ENCODE results near the gene ELOVL1. TPM values are rescaled to one million over a fixed set of nuclear protein-coding genes. Genes with fewer than 3 reads are reported as not detected.

ELOVL1 gene
- total RNA-seq, 1 donor from 2014 or later = 100 TPM

- no peak for DNase-seq (ENCODE audit: low read depth)
- H3K4me3 ChIP-seq (ENCODE audit: low read depth, low read length) = no peak overlapping the region
- no peak for TF ChIP-seq CTCF (conservative IDR thresholded peaks at IDR 0.05; ENCODE audit: low read depth, low read length)
Observed at GRCh38 chr1:43319766-43320165, 48.0 kb downstream of the ELOVL1 start.

GRCh38 chr1:43319288-43319687 lies 48.5 kb downstream of the ELOVL1 start:
- H3K4me3 ChIP-seq (ENCODE audit: low read depth, low read length) = no peak overlapping the region
- no peak for TF ChIP-seq CTCF (conservative IDR thresholded peaks at IDR 0.05; ENCODE audit: low read depth, low read length)
- no peak for DNase-seq (ENCODE audit: low read depth)

- no peak for DNase-seq (ENCODE audit: low read depth)
- no peak for TF ChIP-seq CTCF (conservative IDR thresholded peaks at IDR 0.05; ENCODE audit: low read depth, low read length)
- H3K4me3 ChIP-seq (ENCODE audit: low read depth, low read length) = no peak overlapping the region
Observed at GRCh38 chr1:43318831-43319230, 49.0 kb downstream of the ELOVL1 start.

- H3K4me3 ChIP-seq (ENCODE audit: low read depth, low read length) = no peak overlapping the region
- TF ChIP-seq CTCF (conservative IDR thresholded peaks at IDR 0.05; ENCODE audit: low read depth, low read length) = no peak
- no peak for DNase-seq (ENCODE audit: low read depth)
Observed at GRCh38 chr1:43317817-43318471, 49.9 kb downstream of the ELOVL1 start.

GRCh38 chr1:43316738-43317520 lies 50.9 kb downstream of the ELOVL1 start:
- no peak overlapping the region for H3K4me3 ChIP-seq (ENCODE audit: low read depth, low read length)
- peak; percentile 12 for TF ChIP-seq CTCF (conservative IDR thresholded peaks at IDR 0.05; ENCODE audit: low read depth, low read length)
- no peak for DNase-seq (ENCODE audit: low read depth)

GRCh38 chr1:43315963-43316737 lies 51.7 kb downstream of the ELOVL1 start:
- TF ChIP-seq CTCF (conservative IDR thresholded peaks at IDR 0.05; ENCODE audit: low read depth, low read length) = no peak
- no peak overlapping the region for H3K4me3 ChIP-seq (ENCODE audit: low read depth, low read length)
- DNase-seq (ENCODE audit: low read depth) = no peak

All from epithelial cell of proximal tubule (primary cell).